ENCODE results near the gene TEX51.

Gene TEX51

GRCh38 chr2:126851756-126852155, 46.9 kb upstream of the TEX51 start:
- Histone ChIP-seq H3K79me2 (no peaks in the 10 kb centered on the region), H3K27ac (no peak overlapping the region)

GRCh38 chr2:126852361-126852760, 46.3 kb upstream of the TEX51 start:
- no peaks in the 10 kb centered on the region for H3K79me2 ChIP-seq
- H3K4me3 ChIP-seq (ENCODE audit: low read depth, low read length): no peak overlapping the region
- H3K27ac ChIP-seq: no peak overlapping the region
- H3K9ac ChIP-seq: no peak overlapping the region
- H3K9me3 ChIP-seq (ENCODE audit: control insufficient read depth, low read length): no peaks in the 10 kb centered on the region
- H3K4me2 ChIP-seq (ENCODE audit: low read length): no peak overlapping the region
- TF ChIP-seq CTCF (IDR thresholded peaks at IDR 0.05): no peak
- no peaks in the 10 kb centered on the region for H3K27me3 ChIP-seq (ENCODE audit: control insufficient read depth, insufficient read depth, low read length)
- no peak overlapping the region for H2AFZ ChIP-seq
- no peaks in the 10 kb centered on the region for H3K4me1 ChIP-seq
- no peaks in the 10 kb centered on the region for H3K36me3 ChIP-seq (ENCODE audit: control insufficient read depth, insufficient read depth, low read length)

More at GRCh38 chr2:126851756-126852155, 46.9 kb upstream of the TEX51 start:
- TF ChIP-seq CTCF (IDR thresholded peaks at IDR 0.05): no peak
- Histone ChIP-seq H3K36me3 (ENCODE audit: control insufficient read depth, insufficient read depth, low read length) (no peaks in the 10 kb centered on the region), H3K27me3 (ENCODE audit: control insufficient read depth, insufficient read depth, low read length) (no peaks in the 10 kb centered on the region), H3K4me1 (no peaks in the 10 kb centered on the region), H2AFZ (no peak overlapping the region), H3K9ac (no peak overlapping the region), H3K4me2 (ENCODE audit: low read length) (no peak overlapping the region), H3K9me3 (ENCODE audit: control insufficient read depth, low read length) (no peaks in the 10 kb centered on the region), H3K4me3 (ENCODE audit: low read depth, low read length) (no peak overlapping the region)

- H3K36me3 ChIP-seq (ENCODE audit: control insufficient read depth, insufficient read depth, low read length): no peaks in the 10 kb centered on the region
- no peaks in the 10 kb centered on the region for H3K79me2 ChIP-seq
- no peak overlapping the region for H3K4me3 ChIP-seq (ENCODE audit: low read depth, low read length)
- H2AFZ ChIP-seq: no peak overlapping the region
- no peak overlapping the region for H3K9ac ChIP-seq
- H3K4me2 ChIP-seq (ENCODE audit: low read length): no peak overlapping the region
- H3K27ac ChIP-seq: no peak overlapping the region
- H3K4me1 ChIP-seq: no peaks in the 10 kb centered on the region
- no peaks in the 10 kb centered on the region for H3K27me3 ChIP-seq (ENCODE audit: control insufficient read depth, insufficient read depth, low read length)
- no peak for TF ChIP-seq CTCF (IDR thresholded peaks at IDR 0.05)
- no peaks in the 10 kb centered on the region for H3K9me3 ChIP-seq (ENCODE audit: control insufficient read depth, low read length)
Observed at GRCh38 chr2:126855606-126856005, 43.1 kb upstream of the TEX51 start.

GRCh38 chr2:126856403-126856802, 42.3 kb upstream of the TEX51 start:
- Histone ChIP-seq H3K4me2 (ENCODE audit: low read length) (no peak overlapping the region), H2AFZ (no peak overlapping the region), H3K27ac (no peak overlapping the region), H3K27me3 (ENCODE audit: control insufficient read depth, insufficient read depth, low read length) (no peaks in the 10 kb centered on the region), H3K79me2 (no peaks in the 10 kb centered on the region), H3K9ac (no peak overlapping the region), H3K4me3 (ENCODE audit: low read depth, low read length) (no peak overlapping the region), H3K9me3 (ENCODE audit: control insufficient read depth, low read length) (no peaks in the 10 kb centered on the region), H3K36me3 (ENCODE audit: control insufficient read depth, insufficient read depth, low read length) (no peaks in the 10 kb centered on the region), H3K4me1 (no peaks in the 10 kb centered on the region)
- no peak for TF ChIP-seq CTCF (IDR thresholded peaks at IDR 0.05)

- TF ChIP-seq CTCF (IDR thresholded peaks at IDR 0.05): no peak
- no peaks in the 10 kb centered on the region for H3K9me3 ChIP-seq (ENCODE audit: control insufficient read depth, low read length)
- no peak overlapping the region for H3K9ac ChIP-seq
- H3K4me3 ChIP-seq (ENCODE audit: low read depth, low read length): no peak overlapping the region
- H3K27me3 ChIP-seq (ENCODE audit: control insufficient read depth, insufficient read depth, low read length): no peaks in the 10 kb centered on the region
- no peaks in the 10 kb centered on the region for H3K36me3 ChIP-seq (ENCODE audit: control insufficient read depth, insufficient read depth, low read length)
- no peak overlapping the region for H2AFZ ChIP-seq
- no peak overlapping the region for H3K27ac ChIP-seq
- no peaks in the 10 kb centered on the region for H3K4me1 ChIP-seq
- H3K4me2 ChIP-seq (ENCODE audit: low read length): no peak overlapping the region
- no peaks in the 10 kb centered on the region for H3K79me2 ChIP-seq
Observed at GRCh38 chr2:126857502-126857901, 41.2 kb upstream of the TEX51 start.
